Measurements from ENCODE around the gene SLIT3. TPM values are rescaled to one million over a fixed set of nuclear protein-coding genes. Genes with fewer than 3 reads are reported as not detected.

Gene SLIT3
- total RNA-seq, 1 donor from 2014 or later = 0.22 TPM

DNA sequence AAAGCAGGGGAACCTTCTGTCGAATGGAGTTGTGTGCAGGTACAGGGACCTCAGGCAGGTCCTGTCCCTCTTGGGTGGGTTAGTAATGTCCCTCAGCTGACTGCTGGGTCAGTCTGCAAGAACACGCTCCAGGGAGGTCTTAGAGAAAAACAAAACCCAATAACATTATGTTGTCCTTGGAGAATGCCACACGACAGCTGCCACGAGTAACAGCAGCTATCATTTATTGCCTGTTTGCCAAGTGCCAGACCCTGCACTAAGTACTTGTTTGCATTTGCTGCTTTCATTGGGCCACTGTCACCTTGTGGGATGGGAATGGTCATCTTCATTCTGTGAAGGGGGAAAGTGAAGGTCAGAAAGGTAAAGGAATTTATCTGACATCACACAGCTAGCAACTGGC, 310.3 kb downstream of the SLIT3 start:
- Histone ChIP-seq H4K20me1 (ENCODE audit: low read depth) (no peaks in the 10 kb centered on the region), H3F3A (ENCODE audit: low read depth) (no peaks in the 10 kb centered on the region), H3K4me2 (no peak overlapping the region), H3K9me3 (ENCODE audit: low read depth) (no peaks in the 10 kb centered on the region), H3K4me1 (peaks cover 13% of the 10 kb centered on the region), H3K36me3 (no peaks in the 10 kb centered on the region), H3K27me3 (no peaks in the 10 kb centered on the region), H3K79me2 (ENCODE audit: low read depth) (no peaks in the 10 kb centered on the region), H3K27ac (no peak overlapping the region), H3K4me3 (no peak overlapping the region), H3K9ac (no peak overlapping the region), H2AFZ (replicated peaks) (no peak overlapping the region)
- Mint-ChIP-seq H3K36me3 (no peaks in the 10 kb centered on the region), H3K4me1 (peaks cover 36% of the 10 kb centered on the region), H3K9me3 (no peaks in the 10 kb centered on the region), H3K27me3 (ENCODE audit: insufficient read depth, low read depth) (peaks cover 5% of the 10 kb centered on the region), H3K4me3 (no peak overlapping the region), H3K27ac (no peak overlapping the region)
- no peak for DNase-seq (ENCODE audit: low spot score)
- no peak for TF ChIP-seq EZH2phosphoT487 (IDR thresholded peaks at IDR 0.05)
- no peak for TF ChIP-seq CTCF (IDR thresholded peaks at IDR 0.05)
- TF ChIP-seq EZH2 (IDR thresholded peaks at IDR 0.05) = no peak

- Histone ChIP-seq H3K27me3 (no peaks in the 10 kb centered on the region), H2AFZ (replicated peaks) (no peak overlapping the region), H4K20me1 (ENCODE audit: low read depth) (no peaks in the 10 kb centered on the region), H3K9me3 (ENCODE audit: low read depth) (no peaks in the 10 kb centered on the region), H3K4me3 (no peak overlapping the region), H3K4me1 (peaks cover 13% of the 10 kb centered on the region), H3K36me3 (no peaks in the 10 kb centered on the region), H3K4me2 (no peak overlapping the region), H3K27ac (no peak overlapping the region), H3K79me2 (ENCODE audit: low read depth) (no peaks in the 10 kb centered on the region), H3F3A (ENCODE audit: low read depth) (peaks cover 2% of the 10 kb centered on the region), H3K9ac (no peak overlapping the region)
- Mint-ChIP-seq H3K36me3 (no peaks in the 10 kb centered on the region), H3K27ac (no peak overlapping the region), H3K4me1 (peaks cover 33% of the 10 kb centered on the region), H3K4me3 (no peak overlapping the region), H3K9me3 (no peaks in the 10 kb centered on the region), H3K27me3 (ENCODE audit: insufficient read depth, low read depth) (peaks cover 5% of the 10 kb centered on the region)
- DNase-seq (ENCODE audit: low spot score) = no peak
- no peak for TF ChIP-seq CTCF (IDR thresholded peaks at IDR 0.05)
- no peak for TF ChIP-seq EZH2 (IDR thresholded peaks at IDR 0.05)
- TF ChIP-seq EZH2phosphoT487 (IDR thresholded peaks at IDR 0.05) = no peak
These were observed 311.0 kb downstream of the SLIT3 start for GRCh38 chr5:168989731-168990505.

GRCh38 chr5:168988699-168989098, 312.2 kb downstream of the SLIT3 start:
- no peak overlapping the region for H2AFZ ChIP-seq (replicated peaks)
- no peaks in the 10 kb centered on the region for H3K9me3 ChIP-seq (ENCODE audit: low read depth)
- H3K27me3 ChIP-seq = no peaks in the 10 kb centered on the region
- peaks cover 5% of the 10 kb centered on the region for H3K27me3 Mint-ChIP-seq (ENCODE audit: insufficient read depth, low read depth)
- H3K4me2 ChIP-seq = no peak overlapping the region
- H3K4me1 Mint-ChIP-seq = peaks cover 29% of the 10 kb centered on the region
- H3K4me1 ChIP-seq = peaks cover 21% of the 10 kb centered on the region
- peaks cover 6% of the 10 kb centered on the region for H3F3A ChIP-seq (ENCODE audit: low read depth)
- no peaks in the 10 kb centered on the region for H3K79me2 ChIP-seq (ENCODE audit: low read depth)
- H3K27ac ChIP-seq = no peak overlapping the region
- no peak overlapping the region for H3K27ac Mint-ChIP-seq
- H3K4me3 ChIP-seq = no peak overlapping the region
- no peak overlapping the region for H3K9ac ChIP-seq
- H3K9me3 Mint-ChIP-seq = no peaks in the 10 kb centered on the region
- no peaks in the 10 kb centered on the region for H4K20me1 ChIP-seq (ENCODE audit: low read depth)
- H3K36me3 Mint-ChIP-seq = no peaks in the 10 kb centered on the region
- H3K36me3 ChIP-seq = no peaks in the 10 kb centered on the region
- no peak overlapping the region for H3K4me3 Mint-ChIP-seq
- TF ChIP-seq CTCF (IDR thresholded peaks at IDR 0.05) (no peak), EZH2 (IDR thresholded peaks at IDR 0.05) (no peak), EZH2phosphoT487 (IDR thresholded peaks at IDR 0.05) (no peak)
- DNase-seq (ENCODE audit: low spot score) = no peak
